ENCODE results near the gene WDR72. TPM values are rescaled to one million over a fixed set of nuclear protein-coding genes. Genes with fewer than 3 reads are reported as not detected.

The WDR72 gene
- total and polyA plus RNA-seq, 2 of the 4 experiments (the other 2 are of a cell fraction), result not detected

GRCh38 chr15:53498996-53499395 lies 260.5 kb downstream of the WDR72 start:
- H4K91ac ChIP-seq (ENCODE audit: insufficient read depth, low read depth, low read length), result no peak overlapping the region
- H3K36me3 ChIP-seq (ENCODE audit: control insufficient read depth, insufficient read depth, low read length), result no peaks in the 10 kb centered on the region
- WGBS, 2 experiments (ENCODE audit: extremely low coverage in 2 of 2, insufficient read length in 1 of 2), result 17% methylated on average over 1 of the region's 4 CpGs; no CpG with 5 or more reads in 1 of the 2 experiments
- H2AK9ac ChIP-seq (replicated peaks; ENCODE audit: low read depth, low read length, poor library complexity), result no peak overlapping the region
- H2AFZ ChIP-seq (replicated peaks; ENCODE audit: low read length, poor library complexity), result no peak overlapping the region
- no peak overlapping the region for H2BK5ac ChIP-seq (ENCODE audit: low read depth, low read length, poor library complexity, severe bottlenecking)
- H3K27me3 ChIP-seq (ENCODE audit: control insufficient read depth, insufficient read depth, low read length), result no peaks in the 10 kb centered on the region
- DNase-seq (no peak), ATAC-seq (ENCODE audit: low read depth) (no peak)
- H4K8ac ChIP-seq (ENCODE audit: low read depth in 2 of 2, low read length in 2 of 2), result no peak overlapping the region
- no peaks in the 10 kb centered on the region for H3K79me1 ChIP-seq (ENCODE audit: low read depth in 1 of 2, low read length in 2 of 2)
- H3K9me1 ChIP-seq (ENCODE audit: insufficient read depth, low read length), result no peaks in the 10 kb centered on the region
- H3K4me2 ChIP-seq (ENCODE audit: low read depth, low read length), result no peak overlapping the region
- H4K20me1 ChIP-seq (ENCODE audit: insufficient read depth, low read length), result no peaks in the 10 kb centered on the region
- ChIA-PET POLR2A (ENCODE audit: unreplicated experiment) (no interaction called here), CTCF (no interaction called here)
- H3K4me1 ChIP-seq (ENCODE audit: control insufficient read depth, insufficient read depth, low read length), result no peaks in the 10 kb centered on the region
- H2AK5ac ChIP-seq (ENCODE audit: low read depth, low read length), result no peak overlapping the region
- no peak overlapping the region for H2BK15ac ChIP-seq (ENCODE audit: low read depth, low read length)
- H4K5ac ChIP-seq (ENCODE audit: low read depth, low read length), result no peak overlapping the region
- H3K4me3 ChIP-seq (ENCODE audit: insufficient read depth, low read depth, low read length), result no peak overlapping the region
- no peak overlapping the region for H3K18ac ChIP-seq (ENCODE audit: low read depth, low read length)
- H2BK120ac ChIP-seq (ENCODE audit: low read depth, low read length), result no peak overlapping the region
- no TSS peak for BruUV-seq (replicated peaks)
- H3K4ac ChIP-seq (ENCODE audit: low read depth, low read length), result no peak overlapping the region
- dilution Hi-C loops (cut with HindIII; ENCODE audit: low sequenced_read_pairs, unreplicated experiment) (no loop called here), in situ Hi-C loops (cut with MboI; ENCODE audit: low sequenced_read_pairs) (no loop called here), intact Hi-C loops (cut with micrococcal nuclease) (no loop called here)
- H3K14ac ChIP-seq (replicated peaks; ENCODE audit: low read depth, low read length), result no peak overlapping the region
- no peak overlapping the region for H3K23ac ChIP-seq (ENCODE audit: low read depth, low read length)
- H3K9ac ChIP-seq (ENCODE audit: low read depth, low read length), result no peak overlapping the region
- H2BK20ac ChIP-seq (ENCODE audit: low read depth, low read length), result no peak overlapping the region
- no peak overlapping the region for H3K56ac ChIP-seq (ENCODE audit: extremely low read depth, insufficient read depth, low read length)
- H3K27ac ChIP-seq (ENCODE audit: insufficient read depth, low read length), result no peak overlapping the region
- H3K9me3 ChIP-seq (ENCODE audit: control insufficient read depth, insufficient read depth, low read length), result no peaks in the 10 kb centered on the region
- TF ChIP-seq BHLHE40 (IDR thresholded peaks at IDR 0.05; ENCODE audit: low read depth, low read length), result no peak
- no peak for TF ChIP-seq NFE2L2 (IDR thresholded peaks at IDR 0.05; ENCODE audit: low read depth, low read length)
- no peak for TF ChIP-seq FOS (IDR thresholded peaks at IDR 0.05; ENCODE audit: low read depth, low read length)
- no peak for TF ChIP-seq SMC3 (IDR thresholded peaks at IDR 0.05; ENCODE audit: low read depth, low read length)
- TF ChIP-seq RAD21 (IDR thresholded peaks at IDR 0.05; ENCODE audit: low read length), result no peak
- TF ChIP-seq MAFK (IDR thresholded peaks at IDR 0.05; ENCODE audit: low read depth, low read length), result no peak
- TF ChIP-seq ELK1 (IDR thresholded peaks at IDR 0.05; ENCODE audit: borderline replicate concordance, low read depth, low read length), result no peak
- TF ChIP-seq USF2 (IDR thresholded peaks at IDR 0.05; ENCODE audit: low read depth, low read length), result no peak
- no peak for TF ChIP-seq MXI1 (IDR thresholded peaks at IDR 0.05; ENCODE audit: borderline replicate concordance, low read depth, low read length)
- TF ChIP-seq CEBPB (IDR thresholded peaks at IDR 0.05; ENCODE audit: low read depth, low read length), result no peak
- TF ChIP-seq MAZ (IDR thresholded peaks at IDR 0.05; ENCODE audit: borderline replicate concordance, low read depth, low read length), result no peak
- TF ChIP-seq CTCF (conservative IDR thresholded peaks at IDR 0.05; ENCODE audit: low read depth, low read length), result no peak
- no peak for TF ChIP-seq RCOR1 (IDR thresholded peaks at IDR 0.05; ENCODE audit: insufficient replicate concordance, low read length)
- no peak for TF ChIP-seq CHD1 (IDR thresholded peaks at IDR 0.05; ENCODE audit: low read depth, low read length)
- TF ChIP-seq RFX5 (IDR thresholded peaks at IDR 0.05; ENCODE audit: low read depth, low read length), result no peak

Data from IMR-90 (cell line).